ENCODE measurements around the gene MDFI. TPM values are rescaled to one million over a fixed set of nuclear protein-coding genes. Genes with fewer than 3 reads are reported as not detected.

Gene MDFI
- total RNA-seq, 1 experiment from 2014 or later, result 262 TPM

- peaks cover 4% of the 10 kb centered on the region for H3K36me3 ChIP-seq (replicated peaks; ENCODE audit: control insufficient read depth, insufficient read depth, low read length)
- no peak overlapping the region for H3K4me3 ChIP-seq (ENCODE audit: insufficient read depth, low read depth, low read length)
- DNase-seq, result peak; percentile 56
- no peaks in the 10 kb centered on the region; the same call in 1 of the 2 replicates for H3K27me3 ChIP-seq (ENCODE audit: control insufficient read depth, insufficient read depth, low read length)
Measured at GRCh38 chr6:41646026-41646795, 7.9 kb downstream of the MDFI start.

- no peak for DNase-seq
Measured at GRCh38 chr6:41647061-41647511, 8.8 kb downstream of the MDFI start.

GRCh38 chr6:41648070-41648585 is 9.9 kb downstream of the MDFI start:
- H3K27me3 ChIP-seq (ENCODE audit: control insufficient read depth, insufficient read depth, low read length), result no peaks in the 10 kb centered on the region; the same call in 1 of the 2 replicates
- peaks cover 6% of the 10 kb centered on the region for H3K36me3 ChIP-seq (replicated peaks; ENCODE audit: control insufficient read depth, insufficient read depth, low read length)
- no peak overlapping the region for H3K4me3 ChIP-seq (ENCODE audit: insufficient read depth, low read depth, low read length)
- DNase-seq, result no peak

More at GRCh38 chr6:41647061-41647511, 8.8 kb downstream of the MDFI start:
- Histone ChIP-seq H3K36me3 (replicated peaks; ENCODE audit: control insufficient read depth, insufficient read depth, low read length) (peaks cover 6% of the 10 kb centered on the region), H3K4me3 (ENCODE audit: insufficient read depth, low read depth, low read length) (no peak overlapping the region), H3K27me3 (ENCODE audit: control insufficient read depth, insufficient read depth, low read length) (no peaks in the 10 kb centered on the region; the same call in 1 of the 2 replicates)

- DNase-seq, result no peak
- Histone ChIP-seq H3K36me3 (replicated peaks; ENCODE audit: control insufficient read depth, insufficient read depth, low read length) (peaks cover 6% of the 10 kb centered on the region), H3K4me3 (ENCODE audit: insufficient read depth, low read depth, low read length) (no peak overlapping the region), H3K27me3 (ENCODE audit: control insufficient read depth, insufficient read depth, low read length) (no peaks in the 10 kb centered on the region)
Measured at GRCh38 chr6:41648921-41649320, 10.7 kb downstream of the MDFI start.

GRCh38 chr6:41649596-41649995 is 11.3 kb downstream of the MDFI start:
- DNase-seq, result peak; percentile 28
- Histone ChIP-seq H3K4me3 (ENCODE audit: insufficient read depth, low read depth, low read length) (no peak overlapping the region), H3K36me3 (replicated peaks; ENCODE audit: control insufficient read depth, insufficient read depth, low read length) (peaks cover 6% of the 10 kb centered on the region), H3K27me3 (ENCODE audit: control insufficient read depth, insufficient read depth, low read length) (no peaks in the 10 kb centered on the region)

GRCh38 chr6:41650120-41650519 is 11.9 kb downstream of the MDFI start:
- no peak for DNase-seq
- Histone ChIP-seq H3K36me3 (replicated peaks; ENCODE audit: control insufficient read depth, insufficient read depth, low read length) (peaks cover 6% of the 10 kb centered on the region), H3K4me3 (ENCODE audit: insufficient read depth, low read depth, low read length) (no peak overlapping the region), H3K27me3 (ENCODE audit: control insufficient read depth, insufficient read depth, low read length) (no peaks in the 10 kb centered on the region)

- Histone ChIP-seq H3K4me3 (ENCODE audit: insufficient read depth, low read depth, low read length) (no peak overlapping the region), H3K36me3 (replicated peaks; ENCODE audit: control insufficient read depth, insufficient read depth, low read length) (peaks cover 6% of the 10 kb centered on the region), H3K27me3 (ENCODE audit: control insufficient read depth, insufficient read depth, low read length) (no peaks in the 10 kb centered on the region)
- peak; percentile 48 for DNase-seq
Measured at GRCh38 chr6:41651246-41651961, 13.1 kb downstream of the MDFI start.

- H3K36me3 ChIP-seq (replicated peaks; ENCODE audit: control insufficient read depth, insufficient read depth, low read length), result peaks cover 6% of the 10 kb centered on the region
- no peak for DNase-seq
- no peak overlapping the region for H3K4me3 ChIP-seq (ENCODE audit: insufficient read depth, low read depth, low read length)
- no peaks in the 10 kb centered on the region for H3K27me3 ChIP-seq (ENCODE audit: control insufficient read depth, insufficient read depth, low read length)
Measured at GRCh38 chr6:41651962-41652657, 13.8 kb downstream of the MDFI start.

- H3K36me3 ChIP-seq (replicated peaks; ENCODE audit: control insufficient read depth, insufficient read depth, low read length), result peaks cover 6% of the 10 kb centered on the region
- DNase-seq, result no peak
- H3K27me3 ChIP-seq (ENCODE audit: control insufficient read depth, insufficient read depth, low read length), result peaks cover 2% of the 10 kb centered on the region; the same call in 1 of the 2 replicates
- H3K4me3 ChIP-seq (ENCODE audit: insufficient read depth, low read depth, low read length), result no peak overlapping the region
Measured at GRCh38 chr6:41652866-41653652, 14.8 kb downstream of the MDFI start.

GRCh38 chr6:41653691-41654090 is 15.4 kb downstream of the MDFI start:
- Histone ChIP-seq H3K36me3 (replicated peaks; ENCODE audit: control insufficient read depth, insufficient read depth, low read length) (peaks cover 4% of the 10 kb centered on the region), H3K4me3 (ENCODE audit: insufficient read depth, low read depth, low read length) (no peak overlapping the region), H3K27me3 (ENCODE audit: control insufficient read depth, insufficient read depth, low read length) (peaks cover 2% of the 10 kb centered on the region; the same call in 1 of the 2 replicates)
- DNase-seq, result no peak

- DNase-seq, result no peak
- peaks cover 3% of the 10 kb centered on the region for H3K36me3 ChIP-seq (replicated peaks; ENCODE audit: control insufficient read depth, insufficient read depth, low read length)
- no peak overlapping the region for H3K4me3 ChIP-seq (ENCODE audit: insufficient read depth, low read depth, low read length)
- peaks cover 3% of the 10 kb centered on the region; the same call in 1 of the 2 replicates for H3K27me3 ChIP-seq (ENCODE audit: control insufficient read depth, insufficient read depth, low read length)
Measured at GRCh38 chr6:41654151-41654697, 16.0 kb downstream of the MDFI start.

- DNase-seq, result no peak
- peaks cover 3% of the 10 kb centered on the region; the same call in 1 of the 2 replicates for H3K27me3 ChIP-seq (ENCODE audit: control insufficient read depth, insufficient read depth, low read length)
- H3K36me3 ChIP-seq (replicated peaks; ENCODE audit: control insufficient read depth, insufficient read depth, low read length), result peaks cover 2% of the 10 kb centered on the region
- H3K4me3 ChIP-seq (ENCODE audit: insufficient read depth, low read depth, low read length), result no peak overlapping the region
Measured at GRCh38 chr6:41654698-41655151, 16.5 kb downstream of the MDFI start.

- peaks cover 2% of the 10 kb centered on the region for H3K36me3 ChIP-seq (replicated peaks; ENCODE audit: control insufficient read depth, insufficient read depth, low read length)
- H3K27me3 ChIP-seq (ENCODE audit: control insufficient read depth, insufficient read depth, low read length), result peaks cover 3% of the 10 kb centered on the region; the same call in 1 of the 2 replicates
- no peak for DNase-seq
- no peak overlapping the region for H3K4me3 ChIP-seq (ENCODE audit: insufficient read depth, low read depth, low read length)
Measured at GRCh38 chr6:41655176-41655575, 16.9 kb downstream of the MDFI start.

Data from H7 (cell line).